HEK293 (cell line): Measurements from ENCODE around the gene NEAT1.

Source experiments
- BCL11A ChIP-seq: fragments of 450-650 bp; formaldehyde crosslinking; IDR thresholded peaks from 2 replicates; pipeline ENCODE4 v1.5.1; 2016; ENCODE audit warnings: low read depth, missing biosample characterization, missing genetic modification characterization
- MYNN ChIP-seq: fragments of 450-650 bp; formaldehyde crosslinking; IDR thresholded peaks from 2 replicates; pipeline ENCODE4 v1.5.1; 2016; ENCODE audit warnings: missing biosample characterization, missing genetic modification characterization, borderline replicate concordance
- PBX3 ChIP-seq: sonication (generic); formaldehyde crosslinking; IDR thresholded peaks from 2 replicates; pipeline ENCODE4 v1.8.1; 2022; ENCODE audit warnings: mild to moderate bottlenecking, moderate library complexity, missing genetic modification reagents
- SETDB1 ChIP-seq: IDR thresholded peaks from one replicate; pipeline ENCODE4 v1.6.1; 2017; ENCODE audit warnings: mild to moderate bottlenecking, low read length, moderate library complexity, mixed read lengths; ENCODE audit not compliant: insufficient read length
- ZNF140 ChIP-seq: fragments of 450-650 bp; formaldehyde crosslinking; IDR thresholded peaks from 2 replicates; pipeline ENCODE4 v1.5.1; 2016; ENCODE audit warnings: missing biosample characterization, missing genetic modification characterization
- ZNF350 ChIP-seq: fragments of 450-650 bp; formaldehyde crosslinking; IDR thresholded peaks from 2 replicates; pipeline ENCODE4 v1.5.0; 2017; ENCODE audit warnings: missing biosample characterization, mild to moderate bottlenecking, missing genetic modification characterization
- ZNF548 ChIP-seq: fragments of 450-650 bp; formaldehyde crosslinking; IDR thresholded peaks from 2 replicates; pipeline ENCODE4 v1.5.1; 2016; ENCODE audit warnings: missing biosample characterization, missing genetic modification characterization
- ZNF768 ChIP-seq: fragments of 450-650 bp; formaldehyde crosslinking; IDR thresholded peaks from 2 replicates; pipeline ENCODE4 v1.5.1; 2018; ENCODE audit warnings: missing biosample characterization, mild to moderate bottlenecking, missing genetic modification characterization
- ZNF777 ChIP-seq: fragments of 450-650 bp; formaldehyde crosslinking; IDR thresholded peaks from 2 replicates; pipeline ENCODE4 v1.5.1; 2017; ENCODE audit warnings: missing biosample characterization, missing genetic modification characterization, borderline replicate concordance
- TF ChIP-seq, protein P1 (sequence below): fragments of 450-650 bp; formaldehyde crosslinking; IDR thresholded peaks from 2 replicates; pipeline ENCODE4 v1.5.1; 2017; ENCODE audit warnings: missing biosample characterization, missing genetic modification characterization
- TF ChIP-seq, protein P2 (sequence below): fragments of 450-650 bp; formaldehyde crosslinking; IDR thresholded peaks from 2 replicates; pipeline ENCODE4 v1.5.1; 2016; ENCODE audit warnings: missing biosample characterization, missing genetic modification characterization
- TF ChIP-seq, protein P3 (sequence below): fragments of 450-650 bp; formaldehyde crosslinking; IDR thresholded peaks from 2 replicates; pipeline ENCODE4 v1.5.1; 2016; ENCODE audit warnings: missing biosample characterization, missing genetic modification characterization

DNA sequence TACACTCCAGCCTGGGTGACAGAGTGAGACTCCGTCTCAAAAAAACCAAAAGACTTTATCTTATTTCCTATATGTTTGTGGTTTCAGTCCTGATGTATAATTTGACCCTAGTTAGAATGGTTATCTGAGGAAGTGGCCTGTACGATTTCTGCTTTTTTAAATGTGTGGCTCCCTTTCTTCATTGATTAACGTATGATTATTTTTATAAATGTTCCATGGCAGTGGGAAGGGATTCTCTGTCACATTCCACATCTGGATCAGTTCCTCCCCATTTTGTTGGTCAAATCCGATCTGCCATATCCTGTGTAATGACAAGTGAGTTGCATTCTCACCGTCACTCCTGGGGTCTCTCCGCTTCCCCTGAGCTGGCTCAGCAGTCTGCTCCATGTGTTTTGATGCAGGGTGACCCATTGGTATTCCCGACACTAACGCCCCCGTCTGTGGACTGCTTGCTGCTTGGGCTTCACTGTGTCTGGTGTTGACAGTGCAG, 20.3 kb downstream of the NEAT1 start:
- TF ChIP-seq, protein P1, sequence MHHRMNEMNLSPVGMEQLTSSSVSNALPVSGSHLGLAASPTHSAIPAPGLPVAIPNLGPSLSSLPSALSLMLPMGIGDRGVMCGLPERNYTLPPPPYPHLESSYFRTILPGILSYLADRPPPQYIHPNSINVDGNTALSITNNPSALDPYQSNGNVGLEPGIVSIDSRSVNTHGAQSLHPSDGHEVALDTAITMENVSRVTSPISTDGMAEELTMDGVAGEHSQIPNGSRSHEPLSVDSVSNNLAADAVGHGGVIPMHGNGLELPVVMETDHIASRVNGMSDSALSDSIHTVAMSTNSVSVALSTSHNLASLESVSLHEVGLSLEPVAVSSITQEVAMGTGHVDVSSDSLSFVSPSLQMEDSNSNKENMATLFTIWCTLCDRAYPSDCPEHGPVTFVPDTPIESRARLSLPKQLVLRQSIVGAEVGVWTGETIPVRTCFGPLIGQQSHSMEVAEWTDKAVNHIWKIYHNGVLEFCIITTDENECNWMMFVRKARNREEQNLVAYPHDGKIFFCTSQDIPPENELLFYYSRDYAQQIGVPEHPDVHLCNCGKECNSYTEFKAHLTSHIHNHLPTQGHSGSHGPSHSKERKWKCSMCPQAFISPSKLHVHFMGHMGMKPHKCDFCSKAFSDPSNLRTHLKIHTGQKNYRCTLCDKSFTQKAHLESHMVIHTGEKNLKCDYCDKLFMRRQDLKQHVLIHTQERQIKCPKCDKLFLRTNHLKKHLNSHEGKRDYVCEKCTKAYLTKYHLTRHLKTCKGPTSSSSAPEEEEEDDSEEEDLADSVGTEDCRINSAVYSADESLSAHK (tag by site-specific recombination) = no peak
- TF ChIP-seq PBX3 (CRISPR knock-in tag) (no peak), ZNF548 (tag by site-specific recombination) (no peak), BCL11A (tag by site-specific recombination) (no peak), MYNN (tag by site-specific recombination) (no peak), ZNF140 (tag by site-specific recombination) (no peak), SETDB1 (no peak), ZNF350 (tag by site-specific recombination) (no peak), ZNF768 (tag by site-specific recombination) (no peak), ZNF777 (no peak)
- TF ChIP-seq, protein P2, sequence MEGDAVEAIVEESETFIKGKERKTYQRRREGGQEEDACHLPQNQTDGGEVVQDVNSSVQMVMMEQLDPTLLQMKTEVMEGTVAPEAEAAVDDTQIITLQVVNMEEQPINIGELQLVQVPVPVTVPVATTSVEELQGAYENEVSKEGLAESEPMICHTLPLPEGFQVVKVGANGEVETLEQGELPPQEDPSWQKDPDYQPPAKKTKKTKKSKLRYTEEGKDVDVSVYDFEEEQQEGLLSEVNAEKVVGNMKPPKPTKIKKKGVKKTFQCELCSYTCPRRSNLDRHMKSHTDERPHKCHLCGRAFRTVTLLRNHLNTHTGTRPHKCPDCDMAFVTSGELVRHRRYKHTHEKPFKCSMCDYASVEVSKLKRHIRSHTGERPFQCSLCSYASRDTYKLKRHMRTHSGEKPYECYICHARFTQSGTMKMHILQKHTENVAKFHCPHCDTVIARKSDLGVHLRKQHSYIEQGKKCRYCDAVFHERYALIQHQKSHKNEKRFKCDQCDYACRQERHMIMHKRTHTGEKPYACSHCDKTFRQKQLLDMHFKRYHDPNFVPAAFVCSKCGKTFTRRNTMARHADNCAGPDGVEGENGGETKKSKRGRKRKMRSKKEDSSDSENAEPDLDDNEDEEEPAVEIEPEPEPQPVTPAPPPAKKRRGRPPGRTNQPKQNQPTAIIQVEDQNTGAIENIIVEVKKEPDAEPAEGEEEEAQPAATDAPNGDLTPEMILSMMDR (tag by site-specific recombination) = no peak
- TF ChIP-seq, protein P3, sequence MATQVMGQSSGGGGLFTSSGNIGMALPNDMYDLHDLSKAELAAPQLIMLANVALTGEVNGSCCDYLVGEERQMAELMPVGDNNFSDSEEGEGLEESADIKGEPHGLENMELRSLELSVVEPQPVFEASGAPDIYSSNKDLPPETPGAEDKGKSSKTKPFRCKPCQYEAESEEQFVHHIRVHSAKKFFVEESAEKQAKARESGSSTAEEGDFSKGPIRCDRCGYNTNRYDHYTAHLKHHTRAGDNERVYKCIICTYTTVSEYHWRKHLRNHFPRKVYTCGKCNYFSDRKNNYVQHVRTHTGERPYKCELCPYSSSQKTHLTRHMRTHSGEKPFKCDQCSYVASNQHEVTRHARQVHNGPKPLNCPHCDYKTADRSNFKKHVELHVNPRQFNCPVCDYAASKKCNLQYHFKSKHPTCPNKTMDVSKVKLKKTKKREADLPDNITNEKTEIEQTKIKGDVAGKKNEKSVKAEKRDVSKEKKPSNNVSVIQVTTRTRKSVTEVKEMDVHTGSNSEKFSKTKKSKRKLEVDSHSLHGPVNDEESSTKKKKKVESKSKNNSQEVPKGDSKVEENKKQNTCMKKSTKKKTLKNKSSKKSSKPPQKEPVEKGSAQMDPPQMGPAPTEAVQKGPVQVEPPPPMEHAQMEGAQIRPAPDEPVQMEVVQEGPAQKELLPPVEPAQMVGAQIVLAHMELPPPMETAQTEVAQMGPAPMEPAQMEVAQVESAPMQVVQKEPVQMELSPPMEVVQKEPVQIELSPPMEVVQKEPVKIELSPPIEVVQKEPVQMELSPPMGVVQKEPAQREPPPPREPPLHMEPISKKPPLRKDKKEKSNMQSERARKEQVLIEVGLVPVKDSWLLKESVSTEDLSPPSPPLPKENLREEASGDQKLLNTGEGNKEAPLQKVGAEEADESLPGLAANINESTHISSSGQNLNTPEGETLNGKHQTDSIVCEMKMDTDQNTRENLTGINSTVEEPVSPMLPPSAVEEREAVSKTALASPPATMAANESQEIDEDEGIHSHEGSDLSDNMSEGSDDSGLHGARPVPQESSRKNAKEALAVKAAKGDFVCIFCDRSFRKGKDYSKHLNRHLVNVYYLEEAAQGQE = no peak
